A549 (cell line): Measurements from ENCODE around the gene UTP25.
A peak's percentile ranks its signal among the peaks of the same experiment; 100 is the strongest.

Source experiments
- CEBPB ChIP-seq, 2 experiments: fragments of >200 bp in 1 of 2; sonication (Bioruptor Twin) in 1 of 2; formaldehyde crosslinking in 1 of 2; IDR thresholded peaks; 2 replicates each; pipeline ENCODE4 v1.6.1; 2012 to 2016
- CTCF ChIP-seq: fragments of >200 bp; sonication (Bioruptor Twin); formaldehyde crosslinking; IDR thresholded peaks from 3 replicates; pipeline ENCODE4 v1.5.1; 2016
- ELK1 ChIP-seq: fragments of 150-350 bp; IDR thresholded peaks from 2 replicates; pipeline ENCODE4 v1.6.1; 2014; ENCODE audit warnings: low read depth, mild to moderate bottlenecking, low read length
- EP300 ChIP-seq, 2 experiments: fragments of >200 bp; sonication (Bioruptor Twin); formaldehyde crosslinking; IDR thresholded peaks; 2 replicates in 1 of 2; 3 replicates in 1 of 2; pipeline ENCODE4 v1.6.1; 2016 to 2017
- HDAC2 ChIP-seq: fragments of 200-600 bp; sonication (generic); IDR thresholded peaks from 2 replicates; pipeline ENCODE4 v1.6.1; 2016
- HEYL ChIP-seq: fragments of 250-450 bp; sonication (Bioruptor Pico); IDR thresholded peaks from 2 replicates; pipeline ENCODE4 v1.8.0; 2021; ENCODE audit warnings: mild to moderate bottlenecking, moderate library complexity
- MAFK ChIP-seq: fragments of 450-650 bp; IDR thresholded peaks from 2 replicates; pipeline ENCODE4 v1.6.1; 2014; ENCODE audit not compliant: partially characterized antibody
- MYC ChIP-seq: IDR thresholded peaks from 2 replicates; pipeline ENCODE4 v1.6.1; 2012; ENCODE audit warnings: mild to moderate bottlenecking, inconsistent platforms, low read length, improper control_type of control experiment, borderline replicate concordance
- NR3C1 ChIP-seq: fragments of >200 bp; sonication (Bioruptor Twin); formaldehyde crosslinking; IDR thresholded peaks from 3 replicates; pipeline ENCODE4 v1.6.1; 2017
- PHF8 ChIP-seq: fragments of 200-600 bp; sonication (generic); IDR thresholded peaks from 2 replicates; pipeline ENCODE4 v1.6.1; 2016; ENCODE audit warnings: low read depth, mild to moderate bottlenecking, antibody characterized with exemption, moderate library complexity, borderline replicate concordance
- POLR2A ChIP-seq: IDR thresholded peaks from 2 replicates; pipeline ENCODE4 v1.6.1; 2012; ENCODE audit warnings: mild to moderate bottlenecking, low read length
- RAD21 ChIP-seq, 2 experiments: fragments of >200 bp in 1 of 2; sonication (Bioruptor Twin) in 1 of 2; formaldehyde crosslinking in 1 of 2; IDR thresholded peaks in 1 of 2; conservative IDR thresholded peaks in 1 of 2; 2 replicates in 1 of 2; 3 replicates in 1 of 2; pipeline ENCODE4 v1.6.1; 2012 to 2018; ENCODE audit warnings: inconsistent platforms in 1 of 2
- SMC3 ChIP-seq: fragments of >200 bp; sonication (Bioruptor Twin); formaldehyde crosslinking; IDR thresholded peaks from 3 replicates; pipeline ENCODE4 v1.6.1; 2018; ENCODE audit warnings: inconsistent platforms
- TF ChIP-seq, protein P1 (sequence below): IDR thresholded peaks from 2 replicates; pipeline ENCODE4 v1.6.1; 2012

GRCh38 chr1:209884665-209885117 is 56.9 kb downstream of the UTP25 start:
- TF ChIP-seq, protein P1, sequence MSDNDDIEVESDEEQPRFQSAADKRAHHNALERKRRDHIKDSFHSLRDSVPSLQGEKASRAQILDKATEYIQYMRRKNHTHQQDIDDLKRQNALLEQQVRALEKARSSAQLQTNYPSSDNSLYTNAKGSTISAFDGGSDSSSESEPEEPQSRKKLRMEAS, result peak; percentile 57
- no peak for TF ChIP-seq HEYL
- TF ChIP-seq CTCF, result no peak
- TF ChIP-seq EP300 (IDR thresholded peaks at IDR 0.05), result no peak
- no peak for TF ChIP-seq SMC3
- TF ChIP-seq POLR2A, result no peak
- no peak for TF ChIP-seq MAFK
- TF ChIP-seq HDAC2, result no peak
- no peak for TF ChIP-seq MYC
- no peak for TF ChIP-seq NR3C1
- TF ChIP-seq RAD21 (conservative IDR thresholded peaks at IDR 0.05 in 1 of 2, IDR thresholded peaks at IDR 0.05 in 1 of 2), result no peak
- no peak for TF ChIP-seq ELK1
- no peak for TF ChIP-seq CEBPB (IDR thresholded peaks at IDR 0.05)
- no peak for TF ChIP-seq PHF8
